Measurements from ENCODE around the gene PCNT. TPM values are rescaled to one million over a fixed set of nuclear protein-coding genes. Genes with fewer than 3 reads are reported as not detected.

The PCNT gene
- total RNA-seq, 1 donor, result 19.2 TPM

- H3K36me3 ChIP-seq (ENCODE audit: insufficient read depth, low read length), result peaks cover 46% of the 10 kb centered on the region
- H3K4me3 ChIP-seq (ENCODE audit: insufficient read depth, low read length), result no peak overlapping the region
- no peak for TF ChIP-seq CTCF (IDR thresholded peaks at IDR 0.05; ENCODE audit: extremely low read depth, low read depth, low read length)
- no peak overlapping the region for H3K27ac ChIP-seq (ENCODE audit: low read depth, low read length)
- no peak overlapping the region for H3K4me2 ChIP-seq (ENCODE audit: insufficient read depth, low read length)
- no peaks in the 10 kb centered on the region for H3K9me3 ChIP-seq (ENCODE audit: low read depth, low read length)
- peaks cover 28% of the 10 kb centered on the region for H3K79me2 ChIP-seq (ENCODE audit: insufficient read depth, low read length)
- no peaks in the 10 kb centered on the region for H3K27me3 ChIP-seq (ENCODE audit: insufficient read depth, low read length)
- peaks cover 4% of the 10 kb centered on the region for H4K20me1 ChIP-seq (ENCODE audit: insufficient read depth, low read length)
- no peak for DNase-seq (ENCODE audit: insufficient read length, low spot score, missing footprints)
- peaks cover 5% of the 10 kb centered on the region for H3K4me1 ChIP-seq (ENCODE audit: insufficient read depth, low read length)
- no peak overlapping the region for H2AFZ ChIP-seq (ENCODE audit: low read length)
Measured at GRCh38 chr21:46345861-46346260, 21.9 kb downstream of the PCNT start.

GRCh38 chr21:46346296-46347202 is 22.6 kb downstream of the PCNT start:
- Histone ChIP-seq H3K27me3 (ENCODE audit: insufficient read depth, low read length) (no peaks in the 10 kb centered on the region), H4K20me1 (ENCODE audit: insufficient read depth, low read length) (peaks cover 4% of the 10 kb centered on the region), H3K9me3 (ENCODE audit: low read depth, low read length) (no peaks in the 10 kb centered on the region), H2AFZ (ENCODE audit: low read length) (no peak overlapping the region), H3K4me3 (ENCODE audit: insufficient read depth, low read length) (no peak overlapping the region), H3K36me3 (ENCODE audit: insufficient read depth, low read length) (peaks cover 53% of the 10 kb centered on the region), H3K4me1 (ENCODE audit: insufficient read depth, low read length) (peaks cover 5% of the 10 kb centered on the region), H3K79me2 (ENCODE audit: insufficient read depth, low read length) (peaks cover 25% of the 10 kb centered on the region), H3K4me2 (ENCODE audit: insufficient read depth, low read length) (no peak overlapping the region), H3K27ac (ENCODE audit: low read depth, low read length) (no peak overlapping the region)
- DNase-seq (ENCODE audit: insufficient read length, low spot score, missing footprints), result peak; percentile 26
- no peak for TF ChIP-seq CTCF (IDR thresholded peaks at IDR 0.05; ENCODE audit: extremely low read depth, low read depth, low read length)

- Histone ChIP-seq H2AFZ (ENCODE audit: low read length) (no peak overlapping the region), H3K36me3 (ENCODE audit: insufficient read depth, low read length) (peaks cover 55% of the 10 kb centered on the region), H3K27me3 (ENCODE audit: insufficient read depth, low read length) (no peaks in the 10 kb centered on the region), H3K4me3 (ENCODE audit: insufficient read depth, low read length) (no peak overlapping the region), H3K27ac (ENCODE audit: low read depth, low read length) (no peak overlapping the region), H3K4me2 (ENCODE audit: insufficient read depth, low read length) (no peak overlapping the region), H4K20me1 (ENCODE audit: insufficient read depth, low read length) (peaks cover 4% of the 10 kb centered on the region), H3K4me1 (ENCODE audit: insufficient read depth, low read length) (peaks cover 5% of the 10 kb centered on the region), H3K79me2 (ENCODE audit: insufficient read depth, low read length) (peaks cover 23% of the 10 kb centered on the region), H3K9me3 (ENCODE audit: low read depth, low read length) (no peaks in the 10 kb centered on the region)
- no peak for DNase-seq (ENCODE audit: insufficient read length, low spot score, missing footprints)
- TF ChIP-seq CTCF (IDR thresholded peaks at IDR 0.05; ENCODE audit: extremely low read depth, low read depth, low read length), result no peak
Measured at GRCh38 chr21:46347203-46347550, 23.2 kb downstream of the PCNT start.

GRCh38 chr21:46347791-46348381 is 23.9 kb downstream of the PCNT start:
- Histone ChIP-seq H3K36me3 (ENCODE audit: insufficient read depth, low read length) (peaks cover 55% of the 10 kb centered on the region), H3K27ac (ENCODE audit: low read depth, low read length) (peak overlapping the region; percentile 61)
- DNase-seq (ENCODE audit: insufficient read length, low spot score, missing footprints), result peak; percentile 90

More at GRCh38 chr21:46347791-46348381, 23.9 kb downstream of the PCNT start:
- H2AFZ ChIP-seq (ENCODE audit: low read length), result no peak overlapping the region
- no peaks in the 10 kb centered on the region for H3K9me3 ChIP-seq (ENCODE audit: low read depth, low read length)
- H3K79me2 ChIP-seq (ENCODE audit: insufficient read depth, low read length), result peaks cover 20% of the 10 kb centered on the region
- no peak overlapping the region for H3K4me2 ChIP-seq (ENCODE audit: insufficient read depth, low read length)
- peaks cover 5% of the 10 kb centered on the region for H3K4me1 ChIP-seq (ENCODE audit: insufficient read depth, low read length)
- H3K4me3 ChIP-seq (ENCODE audit: insufficient read depth, low read length), result no peak overlapping the region
- H4K20me1 ChIP-seq (ENCODE audit: insufficient read depth, low read length), result peaks cover 4% of the 10 kb centered on the region
- no peaks in the 10 kb centered on the region for H3K27me3 ChIP-seq (ENCODE audit: insufficient read depth, low read length)
- TF ChIP-seq CTCF (IDR thresholded peaks at IDR 0.05; ENCODE audit: extremely low read depth, low read depth, low read length), result peak; percentile 43
